GM12891 (cell line): ENCODE measurements around the gene AMOTL2.

Experiments
- POLR2A ChIP-seq: IDR thresholded peaks from 2 replicates; pipeline ENCODE4 v1.6.1; 2011; ENCODE audit warnings: low read depth, low read length, control low read depth
- POLR2AphosphoS5 ChIP-seq: IDR thresholded peaks from 2 replicates; pipeline ENCODE4 v1.6.1; 2011; ENCODE audit warnings: low read depth, low read length, control low read depth

GRCh38 chr3:134309987-134310700 is 64.1 kb downstream of the AMOTL2 start:
- TF ChIP-seq POLR2AphosphoS5 (no peak), POLR2A (no peak)
